Fibroblast of pulmonary artery (primary cell): ENCODE data around the gene NFKBIB.

Experiments used
- DNase-seq: peaks from one replicate; pipeline ENCODE4 v3.0.0-alpha.2; 2010; ENCODE audit warnings: low read depth
- H3K4me3 ChIP-seq: replicated peaks from 2 replicates; pipeline ENCODE4 v1.5.1; 2011; ENCODE audit warnings: low read depth, mild to moderate bottlenecking, control low read depth, low read length, moderate library complexity
- CTCF ChIP-seq: IDR thresholded peaks from 2 replicates; pipeline ENCODE4 v1.5.1; 2011; ENCODE audit warnings: mild to moderate bottlenecking, control low read depth, low read length, inconsistent platforms; ENCODE audit errors: missing control alignments

Gene NFKBIB

GRCh38 chr19:38907670-38908069 is 7.9 kb downstream of the NFKBIB start:
- H3K4me3 ChIP-seq, result no peak overlapping the region
- no peak for TF ChIP-seq CTCF
- DNase-seq, result no peak

GRCh38 chr19:38908911-38909310 is 9.1 kb downstream of the NFKBIB start:
- DNase-seq, result no peak
- TF ChIP-seq CTCF, result no peak
- no peak overlapping the region for H3K4me3 ChIP-seq

- TF ChIP-seq CTCF, result no peak
- no peak overlapping the region for H3K4me3 ChIP-seq
- DNase-seq, result no peak
Observed at GRCh38 chr19:38910488-38910887, 10.7 kb downstream of the NFKBIB start.

GRCh38 chr19:38911388-38912001 is 11.7 kb downstream of the NFKBIB start:
- DNase-seq, result no peak
- no peak for TF ChIP-seq CTCF
- no peak overlapping the region for H3K4me3 ChIP-seq

GRCh38 chr19:38912600-38913514 is 13.1 kb downstream of the NFKBIB start:
- no peak for TF ChIP-seq CTCF
- no peak overlapping the region for H3K4me3 ChIP-seq

GRCh38 chr19:38913958-38914357 is 14.2 kb downstream of the NFKBIB start:
- no peak overlapping the region for H3K4me3 ChIP-seq
- no peak for DNase-seq
- TF ChIP-seq CTCF, result no peak

More at GRCh38 chr19:38912600-38913514, 13.1 kb downstream of the NFKBIB start:
- DNase-seq, result no peak
